WTC11 (cell line): Measurements from ENCODE around the gene APOA1. TPM values are rescaled to one million over a fixed set of nuclear protein-coding genes. Genes with fewer than 3 reads are reported as not detected.

Source experiments
- ATAC-seq: fragments of 200-7000 bp; cut with Tn5 transposase; 2 replicates; pipeline ENCODE4 v1.10.0; 2021; ENCODE audit warnings: mild to moderate bottlenecking, moderate library complexity
- CTCF ChIA-PET: fragments of 300-600 bp; sonication (Branson Sonifier 250); formaldehyde crosslinking; loops from one replicate; lab custom pipeline; 2021; ENCODE audit warnings: antibody characterized with exemption; lab: Charles Lee
- POLR2A ChIA-PET: fragments of 350-600 bp; sonication (Branson Sonifier 250); formaldehyde crosslinking; loops from one replicate; lab custom pipeline; 2021; ENCODE audit warnings: antibody characterized with exemption; lab: Charles Lee
- DNase-seq: peaks from one replicate; pipeline ENCODE4 v3.0.0; 2021; ENCODE audit warnings: low spot score
- H3K27ac Mint-ChIP-seq: 2 replicates; pipeline ENCODE4 v1.8.0; 2021; ENCODE audit warnings: mixed read lengths
- H3K27me3 Mint-ChIP-seq: 2 replicates; pipeline ENCODE4 v1.8.0; 2021; ENCODE audit warnings: low read depth, mild to moderate bottlenecking, moderate library complexity, mixed read lengths
- H3K36me3 Mint-ChIP-seq: 2 replicates; pipeline ENCODE4 v1.8.0; 2021; ENCODE audit warnings: mixed read lengths
- H3K4me1 Mint-ChIP-seq: 2 replicates; pipeline ENCODE4 v1.8.0; 2022; ENCODE audit warnings: mixed read lengths
- H3K4me3 Mint-ChIP-seq: 2 replicates; pipeline ENCODE4 v1.8.0; 2021; ENCODE audit warnings: mild to moderate bottlenecking, moderate library complexity, mixed read lengths
- H3K9me3 Mint-ChIP-seq: 2 replicates; pipeline ENCODE4 v1.8.0; 2021; ENCODE audit warnings: mixed read lengths
- ARID4B ChIP-seq: sonication (generic); formaldehyde crosslinking; IDR thresholded peaks from 2 replicates; pipeline ENCODE4 v1.8.0; 2023; ENCODE audit warnings: missing genetic modification reagents, mild to moderate bottlenecking, borderline replicate concordance
- ATF1 ChIP-seq: sonication (generic); formaldehyde crosslinking; IDR thresholded peaks from 2 replicates; pipeline ENCODE4 v1.8.1; 2023; ENCODE audit warnings: mild to moderate bottlenecking, moderate library complexity, missing genetic modification reagents
- CBFB ChIP-seq: sonication (generic); formaldehyde crosslinking; IDR thresholded peaks from 2 replicates; pipeline ENCODE4 v1.8.1; 2022; ENCODE audit warnings: mild to moderate bottlenecking, low read depth, missing genetic modification reagents
- ELF4 ChIP-seq: sonication (generic); formaldehyde crosslinking; IDR thresholded peaks from 2 replicates; pipeline ENCODE4 v1.8.1; 2022; ENCODE audit warnings: low read depth, mild to moderate bottlenecking, moderate library complexity, missing genetic modification reagents
- FOXJ3 ChIP-seq: sonication (generic); formaldehyde crosslinking; IDR thresholded peaks from 2 replicates; pipeline ENCODE4 v1.9.0; 2021; ENCODE audit warnings: missing genetic modification reagents, mild to moderate bottlenecking, borderline replicate concordance
- FOXP1 ChIP-seq: sonication (generic); formaldehyde crosslinking; IDR thresholded peaks from 2 replicates; pipeline ENCODE4 v1.8.0; 2022; ENCODE audit warnings: missing genetic modification reagents, mild to moderate bottlenecking, moderate library complexity, borderline replicate concordance
- GTF2I ChIP-seq: fragments of 250-450 bp; sonication (Bioruptor Pico); conservative IDR thresholded peaks from 2 replicates; pipeline ENCODE4 v1.4.0; 2021; ENCODE audit warnings: mild to moderate bottlenecking
- HMGA2 ChIP-seq: fragments of 250-450 bp; sonication (Bioruptor Pico); IDR thresholded peaks from 2 replicates; pipeline ENCODE4 v1.4.0; 2021; ENCODE audit warnings: mild to moderate bottlenecking, moderate library complexity
- NFATC4 ChIP-seq: fragments of 250-450 bp; sonication (Bioruptor Pico); IDR thresholded peaks from 2 replicates; pipeline ENCODE4 v1.9.0; 2021; ENCODE audit warnings: mild to moderate bottlenecking
- NR1H2 ChIP-seq: sonication (generic); formaldehyde crosslinking; IDR thresholded peaks from 2 replicates; pipeline ENCODE4 v1.9.0; 2021; ENCODE audit warnings: mild to moderate bottlenecking, moderate library complexity, missing genetic modification reagents
- PRRX2 ChIP-seq: fragments of 250-450 bp; sonication (Bioruptor Pico); IDR thresholded peaks from 2 replicates; pipeline ENCODE4 v1.8.0; 2021; ENCODE audit warnings: mild to moderate bottlenecking
- RELA ChIP-seq: sonication (generic); formaldehyde crosslinking; IDR thresholded peaks from 2 replicates; pipeline ENCODE4 v1.8.1; 2022; ENCODE audit warnings: missing genetic modification reagents, mild to moderate bottlenecking, borderline replicate concordance
- SMAD3 ChIP-seq: sonication (generic); formaldehyde crosslinking; IDR thresholded peaks from 2 replicates; pipeline ENCODE4 v1.8.0; 2022; ENCODE audit warnings: missing genetic modification reagents, mild to moderate bottlenecking, borderline replicate concordance
- SMAD4 ChIP-seq: sonication (generic); formaldehyde crosslinking; IDR thresholded peaks from 2 replicates; pipeline ENCODE4 v1.8.0; 2022; ENCODE audit warnings: mild to moderate bottlenecking, missing genetic modification reagents
- TEAD4 ChIP-seq: sonication (generic); formaldehyde crosslinking; IDR thresholded peaks from 2 replicates; pipeline ENCODE4 v1.8.0; 2022; ENCODE audit warnings: mild to moderate bottlenecking, missing genetic modification reagents
- ZBTB21 ChIP-seq: sonication (generic); formaldehyde crosslinking; IDR thresholded peaks from 2 replicates; pipeline ENCODE4 v1.8.1; 2023; ENCODE audit warnings: mild to moderate bottlenecking, missing genetic modification reagents, borderline replicate concordance
- ZNF423 ChIP-seq: fragments of 250-450 bp; sonication (Bioruptor Pico); IDR thresholded peaks from 2 replicates; pipeline ENCODE4 v2.1.2; 2022; ENCODE audit warnings: mild to moderate bottlenecking, moderate library complexity
- ZNF512 ChIP-seq: sonication (generic); formaldehyde crosslinking; IDR thresholded peaks from 2 replicates; pipeline ENCODE4 v1.8.1; 2022; ENCODE audit warnings: missing genetic modification reagents, borderline replicate concordance
- total RNA-seq: library from RNA; stranded (reverse); gene quantifications from 3 replicates; pipeline ENCODE4 v1.2.3, GENCODE V29; 2021
- TF ChIP-seq, protein P1 (sequence below): sonication (generic); formaldehyde crosslinking; IDR thresholded peaks from 2 replicates; pipeline ENCODE4 v1.8.0; 2022; ENCODE audit warnings: mild to moderate bottlenecking, missing genetic modification reagents
- TF ChIP-seq, protein P2 (sequence below): sonication (generic); formaldehyde crosslinking; IDR thresholded peaks from 2 replicates; pipeline ENCODE4 v1.8.1; 2023; ENCODE audit warnings: mild to moderate bottlenecking, missing genetic modification reagents, borderline replicate concordance
- TF ChIP-seq, protein P3 (sequence below): sonication (generic); formaldehyde crosslinking; IDR thresholded peaks from 2 replicates; pipeline ENCODE4 v1.8.1; 2023; ENCODE audit warnings: mild to moderate bottlenecking, missing genetic modification reagents, moderate library complexity
- TF ChIP-seq, protein P4 (sequence below): fragments of 250-450 bp; sonication (Bioruptor Pico); IDR thresholded peaks from 2 replicates; pipeline ENCODE4 v1.8.0; 2021; ENCODE audit warnings: mild to moderate bottlenecking

APOA1 gene
- total RNA-seq, 1 experiment from 2014 or later: 2.1 TPM

GRCh38 chr11:116869610-116870009 is 32.2 kb upstream of the APOA1 start:
- H3K9me3 Mint-ChIP-seq: no peaks in the 10 kb centered on the region
- ATAC-seq (no peak), DNase-seq (no peak)
- no peaks in the 10 kb centered on the region for H3K4me1 Mint-ChIP-seq
- no peak overlapping the region for H3K27ac Mint-ChIP-seq
- POLR2A ChIA-PET: no interaction called here
- no peak overlapping the region for H3K4me3 Mint-ChIP-seq
- no peak for TF ChIP-seq ATF1 (CRISPR knock-in tag)
- TF ChIP-seq GTF2I (CRISPR knock-in tag): no peak
- TF ChIP-seq, protein P1, sequence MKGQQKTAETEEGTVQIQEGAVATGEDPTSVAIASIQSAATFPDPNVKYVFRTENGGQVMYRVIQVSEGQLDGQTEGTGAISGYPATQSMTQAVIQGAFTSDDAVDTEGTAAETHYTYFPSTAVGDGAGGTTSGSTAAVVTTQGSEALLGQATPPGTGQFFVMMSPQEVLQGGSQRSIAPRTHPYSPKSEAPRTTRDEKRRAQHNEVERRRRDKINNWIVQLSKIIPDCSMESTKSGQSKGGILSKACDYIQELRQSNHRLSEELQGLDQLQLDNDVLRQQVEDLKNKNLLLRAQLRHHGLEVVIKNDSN (CRISPR knock-in tag): no peak
- TF ChIP-seq PRRX2 (CRISPR knock-in tag): no peak
- TF ChIP-seq ZNF512 (CRISPR knock-in tag): no peak
- TF ChIP-seq RELA (CRISPR knock-in tag): no peak
- CTCF ChIA-PET: interaction anchor here (0.8 to 1.5 kb wide), 3 partner anchors 10 to 275 kb away, joined by 3 to 5 read pairs (median 3); partner anchors contain the start of gene PAFAH1B2
- H3K27me3 Mint-ChIP-seq: no peaks in the 10 kb centered on the region
- peaks cover 46% of the 10 kb centered on the region for H3K36me3 Mint-ChIP-seq

GRCh38 chr11:116868066-116868465 is 30.6 kb upstream of the APOA1 start:
- POLR2A ChIA-PET: no interaction called here
- ATAC-seq (no peak), DNase-seq (no peak)
- H3K4me1 Mint-ChIP-seq: no peaks in the 10 kb centered on the region
- H3K4me3 Mint-ChIP-seq: no peak overlapping the region
- CTCF ChIA-PET: interaction anchor here (0.5 to 1.4 kb wide), 4 partner anchors 28 to 271 kb away, joined by 3 to 5 read pairs (median 3); partner anchors contain the start of gene APOA5
- no peak overlapping the region for H3K27ac Mint-ChIP-seq
- no peaks in the 10 kb centered on the region for H3K27me3 Mint-ChIP-seq
- no peaks in the 10 kb centered on the region for H3K9me3 Mint-ChIP-seq
- H3K36me3 Mint-ChIP-seq: peaks cover 50% of the 10 kb centered on the region
- no peak for TF ChIP-seq ELF4 (CRISPR knock-in tag)
- no peak for TF ChIP-seq NR1H2
- no peak for TF ChIP-seq TEAD4
- TF ChIP-seq, protein P2, sequence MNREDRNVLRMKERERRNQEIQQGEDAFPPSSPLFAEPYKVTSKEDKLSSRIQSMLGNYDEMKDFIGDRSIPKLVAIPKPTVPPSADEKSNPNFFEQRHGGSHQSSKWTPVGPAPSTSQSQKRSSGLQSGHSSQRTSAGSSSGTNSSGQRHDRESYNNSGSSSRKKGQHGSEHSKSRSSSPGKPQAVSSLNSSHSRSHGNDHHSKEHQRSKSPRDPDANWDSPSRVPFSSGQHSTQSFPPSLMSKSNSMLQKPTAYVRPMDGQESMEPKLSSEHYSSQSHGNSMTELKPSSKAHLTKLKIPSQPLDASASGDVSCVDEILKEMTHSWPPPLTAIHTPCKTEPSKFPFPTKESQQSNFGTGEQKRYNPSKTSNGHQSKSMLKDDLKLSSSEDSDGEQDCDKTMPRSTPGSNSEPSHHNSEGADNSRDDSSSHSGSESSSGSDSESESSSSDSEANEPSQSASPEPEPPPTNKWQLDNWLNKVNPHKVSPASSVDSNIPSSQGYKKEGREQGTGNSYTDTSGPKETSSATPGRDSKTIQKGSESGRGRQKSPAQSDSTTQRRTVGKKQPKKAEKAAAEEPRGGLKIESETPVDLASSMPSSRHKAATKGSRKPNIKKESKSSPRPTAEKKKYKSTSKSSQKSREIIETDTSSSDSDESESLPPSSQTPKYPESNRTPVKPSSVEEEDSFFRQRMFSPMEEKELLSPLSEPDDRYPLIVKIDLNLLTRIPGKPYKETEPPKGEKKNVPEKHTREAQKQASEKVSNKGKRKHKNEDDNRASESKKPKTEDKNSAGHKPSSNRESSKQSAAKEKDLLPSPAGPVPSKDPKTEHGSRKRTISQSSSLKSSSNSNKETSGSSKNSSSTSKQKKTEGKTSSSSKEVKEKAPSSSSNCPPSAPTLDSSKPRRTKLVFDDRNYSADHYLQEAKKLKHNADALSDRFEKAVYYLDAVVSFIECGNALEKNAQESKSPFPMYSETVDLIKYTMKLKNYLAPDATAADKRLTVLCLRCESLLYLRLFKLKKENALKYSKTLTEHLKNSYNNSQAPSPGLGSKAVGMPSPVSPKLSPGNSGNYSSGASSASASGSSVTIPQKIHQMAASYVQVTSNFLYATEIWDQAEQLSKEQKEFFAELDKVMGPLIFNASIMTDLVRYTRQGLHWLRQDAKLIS (CRISPR knock-in tag): no peak
- TF ChIP-seq ARID4B (CRISPR knock-in tag): no peak
- TF ChIP-seq SMAD3 (CRISPR knock-in tag): no peak
- TF ChIP-seq, protein P3, sequence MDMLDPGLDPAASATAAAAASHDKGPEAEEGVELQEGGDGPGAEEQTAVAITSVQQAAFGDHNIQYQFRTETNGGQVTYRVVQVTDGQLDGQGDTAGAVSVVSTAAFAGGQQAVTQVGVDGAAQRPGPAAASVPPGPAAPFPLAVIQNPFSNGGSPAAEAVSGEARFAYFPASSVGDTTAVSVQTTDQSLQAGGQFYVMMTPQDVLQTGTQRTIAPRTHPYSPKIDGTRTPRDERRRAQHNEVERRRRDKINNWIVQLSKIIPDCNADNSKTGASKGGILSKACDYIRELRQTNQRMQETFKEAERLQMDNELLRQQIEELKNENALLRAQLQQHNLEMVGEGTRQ: no peak
- TF ChIP-seq FOXP1 (CRISPR knock-in tag): no peak
- TF ChIP-seq ZBTB21 (CRISPR knock-in tag): no peak
- no peak for TF ChIP-seq HMGA2 (CRISPR knock-in tag)
- TF ChIP-seq SMAD4 (CRISPR knock-in tag): no peak
- TF ChIP-seq NFATC4 (CRISPR knock-in tag): no peak
- TF ChIP-seq, protein P4, sequence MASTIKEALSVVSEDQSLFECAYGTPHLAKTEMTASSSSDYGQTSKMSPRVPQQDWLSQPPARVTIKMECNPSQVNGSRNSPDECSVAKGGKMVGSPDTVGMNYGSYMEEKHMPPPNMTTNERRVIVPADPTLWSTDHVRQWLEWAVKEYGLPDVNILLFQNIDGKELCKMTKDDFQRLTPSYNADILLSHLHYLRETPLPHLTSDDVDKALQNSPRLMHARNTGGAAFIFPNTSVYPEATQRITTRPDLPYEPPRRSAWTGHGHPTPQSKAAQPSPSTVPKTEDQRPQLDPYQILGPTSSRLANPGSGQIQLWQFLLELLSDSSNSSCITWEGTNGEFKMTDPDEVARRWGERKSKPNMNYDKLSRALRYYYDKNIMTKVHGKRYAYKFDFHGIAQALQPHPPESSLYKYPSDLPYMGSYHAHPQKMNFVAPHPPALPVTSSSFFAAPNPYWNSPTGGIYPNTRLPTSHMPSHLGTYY (CRISPR knock-in tag): no peak
- no peak for TF ChIP-seq ZNF423 (CRISPR knock-in tag)
- TF ChIP-seq FOXJ3 (CRISPR knock-in tag): no peak
- no peak for TF ChIP-seq CBFB (CRISPR knock-in tag)
